HL-60 (cell line): ENCODE measurements around the gene FGGY.

Experiments
- DNase-seq, 2 experiments: peaks; one replicate each; pipeline ENCODE4 v3.0.0-alpha.2; 2010 to 2020; ENCODE audit warnings: low read depth in 1 of 2, low spot score in 1 of 2
- H3K27ac ChIP-seq: fragments of 250-450 bp; sonication (Bioruptor Pico); replicated peaks from 2 replicates; pipeline ENCODE4 v1.5.1; 2020; ENCODE audit warnings: mild to moderate bottlenecking, moderate library complexity
- H3K27me3 ChIP-seq: fragments of 250-450 bp; sonication (Bioruptor Pico); 2 replicates; pipeline ENCODE4 v1.5.1; 2021; ENCODE audit warnings: mild to moderate bottlenecking, moderate library complexity; ENCODE audit not compliant: insufficient read depth, poor library complexity, severe bottlenecking
- H3K4me3 ChIP-seq: replicated peaks from 2 replicates; pipeline ENCODE4 v1.5.1; 2011; ENCODE audit warnings: mild to moderate bottlenecking, control low read depth, low read length; ENCODE audit not compliant: insufficient read depth
- CTCF ChIP-seq: IDR thresholded peaks from one replicate; pipeline ENCODE4 v1.5.1; 2011; ENCODE audit warnings: low read length, control low read depth, inconsistent platforms; ENCODE audit not compliant: insufficient read depth
- GABPA ChIP-seq: IDR thresholded peaks from 2 replicates; pipeline ENCODE4 v1.6.1; 2012; ENCODE audit warnings: low read depth
- POLR2AphosphoS5 ChIP-seq: IDR thresholded peaks from 2 replicates; pipeline ENCODE4 v1.6.1; 2012; ENCODE audit warnings: low read depth
- REST ChIP-seq: IDR thresholded peaks from 2 replicates; pipeline ENCODE4 v1.6.1; 2012; ENCODE audit warnings: low read depth; ENCODE audit not compliant: insufficient replicate concordance
- SPI1 ChIP-seq: IDR thresholded peaks from 2 replicates; pipeline ENCODE4 v1.6.1; 2012; ENCODE audit warnings: low read depth, mild to moderate bottlenecking, borderline replicate concordance

Gene FGGY

GRCh38 chr1:59692591-59692990 is 395.7 kb downstream of the FGGY start:
- Histone ChIP-seq H3K27me3 (no peaks in the 10 kb centered on the region), H3K27ac (peak overlapping the region; percentile 70), H3K4me3 (no peak overlapping the region)
- DNase-seq: peak; percentile 69 to 71
- TF ChIP-seq CTCF (no peak), POLR2AphosphoS5 (no peak), REST (no peak), GABPA (no peak), SPI1 (no peak)

- TF ChIP-seq POLR2AphosphoS5: 0 out of 2 replicates have a peak, but pooled peaks have one; percentile 30
- TF ChIP-seq CTCF: no peak
- no peak for TF ChIP-seq REST
- no peak for TF ChIP-seq GABPA
- TF ChIP-seq SPI1: peak; percentile 55; the same call in 1 of the 2 replicates
- DNase-seq: peak; percentile 51 to 75
- H3K27ac ChIP-seq: peak overlapping the region; percentile 70
- H3K4me3 ChIP-seq: no peak overlapping the region
- H3K27me3 ChIP-seq: no peaks in the 10 kb centered on the region
These were observed 396.5 kb downstream of the FGGY start for GRCh38 chr1:59693406-59693805.

- no peak overlapping the region for H3K4me3 ChIP-seq
- H3K27me3 ChIP-seq: no peaks in the 10 kb centered on the region
- no peak for DNase-seq
- TF ChIP-seq SPI1: no peak
- no peak for TF ChIP-seq CTCF
- TF ChIP-seq GABPA: no peak
- TF ChIP-seq POLR2AphosphoS5: no peak
- no peak for TF ChIP-seq REST
- H3K27ac ChIP-seq: peak overlapping the region; percentile 92
These were observed 398.4 kb downstream of the FGGY start for GRCh38 chr1:59695252-59695651.
